Osteocyte (in vitro differentiated cells): ENCODE data around the gene EPG5. TPM values are rescaled to one million over a fixed set of nuclear protein-coding genes. Genes with fewer than 3 reads are reported as not detected.

ENCODE experiments used
- DNase-seq: peaks from one replicate; pipeline ENCODE4 v3.0.0; 2021; ENCODE audit warnings: mixed read lengths; ENCODE audit not compliant: unreplicated experiment; ENCODE audit errors: extremely low spot score
- H3K27ac Mint-ChIP-seq: one replicate; pipeline ENCODE4 v1.8.0; 2021; ENCODE audit warnings: mild to moderate bottlenecking, mixed read lengths; ENCODE audit not compliant: unreplicated experiment
- H3K27me3 Mint-ChIP-seq: one replicate; pipeline ENCODE4 v1.8.0; 2021; ENCODE audit warnings: mixed read lengths; ENCODE audit not compliant: unreplicated experiment
- H3K36me3 Mint-ChIP-seq: one replicate; pipeline ENCODE4 v1.8.0; 2021; ENCODE audit warnings: mixed read lengths; ENCODE audit not compliant: unreplicated experiment
- H3K4me1 Mint-ChIP-seq: one replicate; pipeline ENCODE4 v1.8.0; 2021; ENCODE audit warnings: mixed read lengths; ENCODE audit not compliant: unreplicated experiment
- H3K4me3 Mint-ChIP-seq: one replicate; pipeline ENCODE4 v1.8.0; 2021; ENCODE audit warnings: mild to moderate bottlenecking, moderate library complexity, mixed read lengths; ENCODE audit not compliant: unreplicated experiment
- H3K9me3 Mint-ChIP-seq: one replicate; pipeline ENCODE4 v1.8.0; 2021; ENCODE audit warnings: mixed read lengths; ENCODE audit not compliant: unreplicated experiment
- CTCF ChIP-seq: fragments of 200-600 bp; sonication (generic); IDR thresholded peaks from 2 replicates; pipeline ENCODE4 v1.5.0; 2021; ENCODE audit warnings: antibody characterized with exemption, mild to moderate bottlenecking, moderate library complexity
- total RNA-seq: library from RNA; stranded (reverse); gene quantifications from 2 replicates; pipeline ENCODE4 v1.2.1, GENCODE V29; 2021

The EPG5 gene
- total RNA-seq, 1 donor from 2014 or later = 30.9 TPM

DNA sequence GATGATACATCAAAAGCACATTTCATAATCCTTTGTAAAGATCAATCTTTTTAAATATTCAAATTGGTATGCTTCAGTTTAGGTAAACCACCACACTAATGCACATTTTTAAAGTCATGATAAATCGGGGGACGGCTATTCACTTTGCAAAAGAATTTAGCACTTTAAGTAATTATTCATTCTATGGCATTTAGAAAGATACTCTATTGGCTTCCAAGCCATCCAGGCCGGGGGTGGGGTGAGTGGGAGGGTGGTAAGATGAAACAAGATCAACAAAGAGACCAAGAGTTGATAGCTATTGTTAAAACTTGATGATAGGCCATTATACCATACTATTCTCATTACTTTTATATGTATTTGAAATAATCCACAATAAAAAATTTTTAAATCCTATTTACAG lies 41.0 kb downstream of the EPG5 start:
- H3K36me3 Mint-ChIP-seq = peaks cover 56% of the 10 kb centered on the region
- H3K4me3 Mint-ChIP-seq = no peak overlapping the region
- no peaks in the 10 kb centered on the region for H3K27me3 Mint-ChIP-seq
- DNase-seq = no peak
- H3K4me1 Mint-ChIP-seq = peaks cover under 1% of the 10 kb centered on the region
- no peaks in the 10 kb centered on the region for H3K9me3 Mint-ChIP-seq
- no peak for TF ChIP-seq CTCF
- no peak overlapping the region for H3K27ac Mint-ChIP-seq

- peaks cover 14% of the 10 kb centered on the region for H3K4me1 Mint-ChIP-seq
- H3K36me3 Mint-ChIP-seq = peaks cover 48% of the 10 kb centered on the region
- no peak overlapping the region for H3K27ac Mint-ChIP-seq
- no peak for TF ChIP-seq CTCF
- no peak for DNase-seq
- no peaks in the 10 kb centered on the region for H3K27me3 Mint-ChIP-seq
- H3K4me3 Mint-ChIP-seq = no peak overlapping the region
- no peaks in the 10 kb centered on the region for H3K9me3 Mint-ChIP-seq
Measured at GRCh38 chr18:45923138-45923537, 44.0 kb downstream of the EPG5 start.

DNA sequence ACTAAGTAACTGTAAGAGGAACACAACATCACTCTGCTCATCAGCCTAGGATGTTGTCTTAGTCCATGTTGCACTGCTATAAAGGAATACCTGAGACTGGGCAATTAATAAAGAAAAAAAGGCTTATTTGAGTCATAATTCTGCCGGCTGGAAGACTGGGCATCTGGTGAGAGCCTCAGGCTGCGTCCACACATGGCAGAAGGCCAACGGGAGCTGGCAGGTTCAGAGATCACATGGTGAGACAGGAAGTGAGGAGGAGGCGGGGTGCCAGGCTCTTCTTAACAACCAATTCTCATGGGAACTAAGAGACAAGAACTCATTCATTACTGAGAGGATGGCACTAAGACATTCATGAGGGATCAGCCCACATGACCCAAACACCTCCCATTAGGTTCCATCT lies 46.8 kb downstream of the EPG5 start:
- H3K36me3 Mint-ChIP-seq = peaks cover 60% of the 10 kb centered on the region
- H3K27me3 Mint-ChIP-seq = no peaks in the 10 kb centered on the region
- peaks cover 14% of the 10 kb centered on the region for H3K4me1 Mint-ChIP-seq
- peak overlapping the region; percentile 54 for H3K27ac Mint-ChIP-seq
- H3K9me3 Mint-ChIP-seq = no peaks in the 10 kb centered on the region
- no peak for TF ChIP-seq CTCF
- H3K4me3 Mint-ChIP-seq = no peak overlapping the region
- DNase-seq = peak; percentile 90

- Mint-ChIP-seq H3K4me3 (no peak overlapping the region), H3K36me3 (peaks cover 65% of the 10 kb centered on the region), H3K27ac (no peak overlapping the region), H3K9me3 (no peaks in the 10 kb centered on the region), H3K4me1 (peaks cover 14% of the 10 kb centered on the region), H3K27me3 (no peaks in the 10 kb centered on the region)
- no peak for DNase-seq
- TF ChIP-seq CTCF = no peak
Measured at GRCh38 chr18:45916302-45916701, 50.8 kb downstream of the EPG5 start.

GRCh38 chr18:45913276-45913675 lies 53.9 kb downstream of the EPG5 start:
- peaks cover 65% of the 10 kb centered on the region for H3K36me3 Mint-ChIP-seq

More at GRCh38 chr18:45913276-45913675, 53.9 kb downstream of the EPG5 start:
- no peak for DNase-seq
- no peak for TF ChIP-seq CTCF
- Mint-ChIP-seq H3K4me3 (no peak overlapping the region), H3K9me3 (no peaks in the 10 kb centered on the region), H3K27ac (no peak overlapping the region), H3K4me1 (no peaks in the 10 kb centered on the region), H3K27me3 (no peaks in the 10 kb centered on the region)
